OCI-M2 (cell line): ENCODE results near the gene RALGPS1.
"Not testable (repeated sequence)": the region's sequence is repeated elsewhere in the genome, so short reads cannot be mapped to it uniquely, and the experiment has no call there.

Experiments
- DNase-seq: peaks from one replicate; lab custom pipeline; 2025; ENCODE audit not compliant: unreplicated experiment; lab: John Stamatoyannopoulos, UW

The RALGPS1 gene

DNA sequence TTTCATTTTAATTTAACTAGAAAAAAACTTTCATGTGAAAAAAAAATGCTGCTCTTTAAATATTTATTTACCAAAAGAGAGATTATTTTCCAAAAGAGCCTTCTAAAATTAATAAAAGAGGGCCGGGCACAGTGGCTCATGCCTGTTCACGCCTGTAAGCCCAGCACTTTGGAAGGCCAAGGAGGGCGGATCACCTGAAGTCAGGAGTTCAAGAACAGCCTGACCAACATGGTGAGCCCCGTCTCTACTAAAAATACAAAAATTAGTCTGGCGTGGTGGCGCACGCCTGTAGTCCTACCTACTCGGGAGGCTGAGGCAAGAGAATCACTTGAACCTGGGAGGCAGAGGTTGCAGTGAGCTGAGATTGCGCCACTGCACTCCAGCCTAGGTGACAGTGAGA, 256.8 kb downstream of the RALGPS1 start:
- not testable (repeated sequence) for DNase-seq

- DNase-seq: no peak
These were observed 257.6 kb downstream of the RALGPS1 start for GRCh38 chr9:127172066-127172707.

DNA sequence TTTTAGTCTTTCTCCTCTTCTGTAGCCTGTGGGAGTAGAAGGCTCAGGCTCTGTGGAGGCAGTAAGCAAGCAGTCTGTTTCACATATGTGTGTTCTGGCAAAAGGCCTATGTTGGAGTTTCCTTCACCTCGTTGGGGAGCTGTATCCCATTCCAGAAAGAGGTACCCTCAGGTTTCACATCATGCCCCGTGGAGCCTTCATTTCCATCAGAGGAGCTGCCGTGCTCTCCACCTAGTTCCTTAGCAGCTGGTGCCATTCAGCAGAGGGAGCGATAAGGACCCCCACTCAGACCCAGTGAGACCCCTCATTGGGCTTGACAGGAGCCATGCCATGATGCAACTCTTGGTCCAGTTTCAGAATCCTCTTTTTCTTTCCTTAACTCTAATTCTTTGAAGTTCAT, 258.5 kb downstream of the RALGPS1 start:
- DNase-seq: no peak

DNA sequence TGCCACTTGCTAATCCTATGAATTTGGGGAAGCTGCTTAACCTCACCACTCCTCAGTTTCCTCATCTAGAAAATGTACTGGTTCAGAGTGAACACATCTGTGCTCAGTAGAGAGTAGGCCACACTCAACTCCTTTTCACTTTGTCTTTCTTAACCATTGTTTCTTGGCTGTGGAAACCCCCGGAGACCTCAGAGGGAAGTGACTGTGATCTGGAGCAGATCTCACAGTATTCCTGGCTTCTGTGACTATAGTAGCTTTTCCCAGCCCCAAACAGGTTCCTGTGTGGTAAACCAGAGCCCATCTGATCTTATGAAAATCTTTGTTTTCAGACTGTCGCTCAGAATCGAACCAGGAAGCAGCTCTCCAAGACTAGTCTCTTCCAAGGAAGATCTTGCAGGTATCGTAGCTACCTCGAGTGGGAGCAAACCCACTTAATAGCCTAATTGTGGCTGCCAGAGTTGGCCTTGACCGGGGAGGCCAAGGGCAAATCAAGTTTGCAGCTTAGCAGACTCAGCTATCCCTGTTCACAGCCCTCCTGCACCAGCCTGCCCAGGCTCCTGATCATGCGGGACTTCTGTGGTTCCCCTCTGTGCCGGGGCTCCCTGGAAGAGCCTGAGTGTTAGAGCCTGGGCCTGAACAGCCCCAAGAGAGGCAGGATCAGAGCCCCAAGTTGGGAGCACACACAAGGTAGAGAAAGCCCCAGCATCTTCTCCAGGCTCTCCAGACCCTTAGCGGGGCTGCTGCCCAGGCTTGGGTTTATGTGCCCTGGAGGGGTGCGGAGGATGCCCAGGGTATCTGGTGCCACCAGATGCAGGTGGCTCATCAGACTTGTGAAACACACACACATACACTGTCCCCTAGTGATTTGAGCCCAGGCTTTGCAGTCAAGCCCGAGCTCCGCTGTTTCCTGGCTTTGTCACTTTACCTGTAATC, 260.1 kb downstream of the RALGPS1 start:
- no peak for DNase-seq

- DNase-seq: no peak
These were observed 260.7 kb downstream of the RALGPS1 start for GRCh38 chr9:127175319-127175715.

GRCh38 chr9:127175764-127176163, 261.2 kb downstream of the RALGPS1 start:
- DNase-seq: no peak

- no peak for DNase-seq
These were observed 262.0 kb downstream of the RALGPS1 start for GRCh38 chr9:127176631-127177030.

- no peak for DNase-seq
These were observed 262.6 kb downstream of the RALGPS1 start for GRCh38 chr9:127177231-127177630.

GRCh38 chr9:127177665-127178265, 263.2 kb downstream of the RALGPS1 start:
- no peak for DNase-seq

- no peak for DNase-seq
These were observed 264.4 kb downstream of the RALGPS1 start for GRCh38 chr9:127178686-127179632.

DNA sequence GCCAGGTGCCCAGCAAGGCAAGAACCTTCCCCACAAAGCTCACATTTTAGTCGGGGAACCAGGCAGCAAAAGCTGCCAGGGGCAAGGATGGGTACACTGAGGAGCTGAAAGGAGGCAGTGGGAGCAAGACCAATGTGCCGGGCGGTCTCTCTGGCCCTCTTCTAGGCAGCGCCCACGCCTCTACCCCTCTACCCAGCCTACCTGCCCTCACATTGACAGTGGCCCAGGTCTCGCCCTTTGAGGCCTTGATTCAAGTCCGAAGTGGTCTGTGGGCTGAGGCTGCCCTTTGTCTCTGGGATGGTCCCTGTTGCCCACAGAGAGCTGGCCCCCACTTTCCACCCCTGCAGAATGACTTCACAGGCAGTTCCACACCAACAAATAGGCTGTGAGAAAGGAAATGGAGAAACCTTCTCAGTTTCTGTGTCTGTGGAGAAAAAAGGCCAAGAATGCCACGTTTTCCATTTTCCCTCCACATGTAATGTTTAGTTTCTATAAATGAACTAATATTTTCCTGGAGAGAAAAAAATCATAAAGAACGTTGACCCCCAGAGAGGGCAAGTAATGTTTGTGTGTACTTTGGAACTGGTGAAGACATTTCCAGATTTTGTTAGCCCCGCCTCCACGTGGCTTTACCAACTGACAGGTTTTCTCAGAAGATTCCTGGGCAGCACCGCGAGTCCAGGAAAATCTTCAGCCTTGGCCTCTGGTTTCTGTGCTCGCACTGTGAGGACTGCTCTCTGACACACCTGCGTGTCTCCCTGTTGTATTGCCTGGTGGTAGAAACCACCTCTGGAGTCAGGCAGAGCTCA, 265.3 kb downstream of the RALGPS1 start:
- no peak for DNase-seq

DNA sequence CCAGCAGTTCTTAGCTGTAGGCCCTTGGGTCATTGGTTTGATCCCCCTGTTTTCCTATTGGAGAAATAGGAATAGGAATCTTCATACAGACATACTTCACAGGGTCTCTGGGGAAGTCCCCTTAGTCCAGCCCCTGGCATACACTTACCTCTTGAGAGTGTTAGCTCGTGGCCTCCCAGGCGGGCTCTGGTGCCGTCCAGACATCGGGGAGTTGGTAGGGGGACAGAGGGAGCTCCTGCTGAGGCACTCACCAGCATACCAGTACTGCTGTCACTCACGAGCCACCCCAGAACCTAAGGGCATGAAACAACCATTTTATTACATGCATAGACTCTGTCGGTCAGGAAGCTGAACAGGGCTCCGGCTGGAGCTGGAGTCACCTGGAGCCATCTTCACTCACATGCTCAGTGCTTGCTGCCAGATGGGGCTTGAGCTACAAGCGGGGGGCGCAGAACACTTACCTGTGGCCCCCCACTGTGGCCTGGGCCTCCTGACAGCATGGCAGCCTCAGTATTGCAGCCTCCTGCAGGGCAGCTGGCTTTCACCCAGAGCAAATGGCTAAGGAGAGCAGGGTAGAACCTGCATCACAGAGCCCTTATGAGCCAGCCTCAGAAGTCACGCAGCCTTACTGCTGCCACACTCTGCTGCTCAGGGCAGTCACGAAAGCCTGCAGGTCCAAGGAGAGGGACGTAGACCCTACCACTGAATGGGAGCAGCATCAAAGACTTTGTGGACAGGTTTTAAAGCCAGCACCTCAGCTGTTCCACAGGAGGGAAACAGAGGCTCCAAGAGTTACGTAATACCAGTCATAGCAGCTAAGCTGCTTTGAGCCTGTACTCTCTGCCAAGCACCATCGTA, 266.1 kb downstream of the RALGPS1 start:
- no peak for DNase-seq

GRCh38 chr9:127181315-127181580, 266.7 kb downstream of the RALGPS1 start:
- DNase-seq: no peak

DNA sequence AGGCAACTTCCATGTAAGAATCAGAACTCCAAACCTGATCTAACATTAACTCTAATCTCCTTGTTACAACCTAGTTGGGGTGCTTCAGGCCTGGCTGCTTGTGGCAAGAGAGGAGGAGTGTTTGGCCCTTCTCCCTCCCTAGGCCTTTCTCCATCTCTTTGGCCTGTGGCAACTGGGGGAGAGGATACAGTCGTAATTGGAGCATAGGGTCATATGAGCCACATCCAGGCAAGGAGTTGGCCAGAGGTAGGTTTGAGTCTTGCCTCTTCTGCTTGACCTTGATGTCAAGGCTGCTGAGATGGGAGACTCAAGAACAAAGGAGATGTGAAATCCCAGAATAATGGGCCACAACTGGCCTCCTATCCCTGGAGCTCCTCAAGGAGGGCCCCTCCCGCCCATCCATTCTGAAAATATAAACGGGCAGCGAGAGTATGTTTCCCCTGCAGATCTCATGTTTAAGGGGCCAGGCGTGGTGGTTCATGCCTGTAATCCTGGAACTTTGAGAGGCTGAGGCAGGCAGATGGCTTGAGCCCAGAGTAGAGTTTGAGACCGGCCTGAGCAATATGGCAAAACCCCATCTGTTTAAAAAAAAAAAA, 267.1 kb downstream of the RALGPS1 start:
- no peak for DNase-seq

- no peak for DNase-seq
These were observed 268.5 kb downstream of the RALGPS1 start for GRCh38 chr9:127182901-127183746.

- no peak for DNase-seq
These were observed 269.4 kb downstream of the RALGPS1 start for GRCh38 chr9:127183814-127184582.

DNA sequence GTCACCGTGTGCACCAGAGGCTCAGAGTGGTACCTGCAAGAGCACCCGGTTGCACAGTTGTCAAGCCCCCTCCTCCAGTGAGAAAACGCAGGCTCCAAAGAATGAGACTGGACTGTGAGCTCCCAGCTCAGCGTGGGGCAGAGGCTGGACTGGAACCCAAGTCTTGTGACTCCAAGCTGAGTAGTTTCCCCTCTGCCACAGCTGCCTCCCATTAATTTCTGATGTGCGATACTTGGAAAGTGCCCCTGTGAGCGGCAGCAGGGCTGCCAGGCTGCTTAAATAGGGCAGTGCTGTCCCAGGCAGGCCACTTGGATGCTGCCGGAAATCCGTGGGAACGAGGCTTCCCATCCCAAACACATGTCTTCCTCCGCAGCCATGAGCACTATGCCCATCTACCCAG, 270.1 kb downstream of the RALGPS1 start:
- DNase-seq: no peak
